Measurements from ENCODE around the gene WWC2.

The WWC2 gene

GRCh38 chr4:183213996-183214395, 114.9 kb downstream of the WWC2 start:
- TF ChIP-seq CTCF (conservative IDR thresholded peaks at IDR 0.05; ENCODE audit: low read depth, low read length), result no peak
- no peak overlapping the region for H3K4me3 ChIP-seq (ENCODE audit: low read length)
- DNase-seq (ENCODE audit: low read depth), result no peak

- no peak for DNase-seq (ENCODE audit: low read depth)
- H3K4me3 ChIP-seq (ENCODE audit: low read length), result no peak overlapping the region
- no peak for TF ChIP-seq CTCF (conservative IDR thresholded peaks at IDR 0.05; ENCODE audit: low read depth, low read length)
These were observed 115.9 kb downstream of the WWC2 start for GRCh38 chr4:183214912-183215488.

- TF ChIP-seq CTCF (conservative IDR thresholded peaks at IDR 0.05; ENCODE audit: low read depth, low read length), result no peak
- DNase-seq (ENCODE audit: low read depth), result no peak
These were observed 121.2 kb downstream of the WWC2 start for GRCh38 chr4:183220236-183220635.

GRCh38 chr4:183223053-183223452, 124.0 kb downstream of the WWC2 start:
- no peak for DNase-seq (ENCODE audit: low read depth)
- H3K4me3 ChIP-seq (ENCODE audit: low read length), result no peak overlapping the region
- TF ChIP-seq CTCF (conservative IDR thresholded peaks at IDR 0.05; ENCODE audit: low read depth, low read length), result no peak

More at GRCh38 chr4:183220236-183220635, 121.2 kb downstream of the WWC2 start:
- no peak overlapping the region for H3K4me3 ChIP-seq (ENCODE audit: low read length)

GRCh38 chr4:183229397-183229796, 130.3 kb downstream of the WWC2 start:
- no peak for TF ChIP-seq CTCF (conservative IDR thresholded peaks at IDR 0.05; ENCODE audit: low read depth, low read length)
- no peak for DNase-seq (ENCODE audit: low read depth)
- H3K4me3 ChIP-seq (ENCODE audit: low read length), result no peak overlapping the region

- no peak for DNase-seq (ENCODE audit: low read depth)
- no peak for TF ChIP-seq CTCF (conservative IDR thresholded peaks at IDR 0.05; ENCODE audit: low read depth, low read length)
- H3K4me3 ChIP-seq (ENCODE audit: low read length), result no peak overlapping the region
These were observed 141.7 kb downstream of the WWC2 start for GRCh38 chr4:183240581-183241321.

- DNase-seq (ENCODE audit: low read depth), result peak; percentile 52
- TF ChIP-seq CTCF (conservative IDR thresholded peaks at IDR 0.05; ENCODE audit: low read depth, low read length), result no peak
- H3K4me3 ChIP-seq (ENCODE audit: low read length), result no peak overlapping the region
These were observed 142.2 kb downstream of the WWC2 start for GRCh38 chr4:183241322-183241640.
